HG03457 (cell line): ENCODE data around the gene PTPN20.
"Not testable (repeated sequence)": the region's sequence is repeated elsewhere in the genome, so short reads cannot be mapped to it uniquely, and the experiment has no call there.

Source experiments
- ATAC-seq: cut with Tn5 transposase; IDR thresholded peaks from one replicate; pipeline ENCODE4 v1.9.1; 2021; ENCODE audit warnings: moderate number of reproducible peaks; ENCODE audit not compliant: unreplicated experiment

The PTPN20 gene

GRCh38 chr10:46948687-46949518 lies 37.7 kb downstream of the PTPN20 start:
- not testable (repeated sequence) for ATAC-seq

GRCh38 chr10:46952540-46952939 lies 41.3 kb downstream of the PTPN20 start:
- not testable (repeated sequence) for ATAC-seq

GRCh38 chr10:46960742-46961141 lies 49.5 kb downstream of the PTPN20 start:
- ATAC-seq: not testable (repeated sequence)

DNA sequence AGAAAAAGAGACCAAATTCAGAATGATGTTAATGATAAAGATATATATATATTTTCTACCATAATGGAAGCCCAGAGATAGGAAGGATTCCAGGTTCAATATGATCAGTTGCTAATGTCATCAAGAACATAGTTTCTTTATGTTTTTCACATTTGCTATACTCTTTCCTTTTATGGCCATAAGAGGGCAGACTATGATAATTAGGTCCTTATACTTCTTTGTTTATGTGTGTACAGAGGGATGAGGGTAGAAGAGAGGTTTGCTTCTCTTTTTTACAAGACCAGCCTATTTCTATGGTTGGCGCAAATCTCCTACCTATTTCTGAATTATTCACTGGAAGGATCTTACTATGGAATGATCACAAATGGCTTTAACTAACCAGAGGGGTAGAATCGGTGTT lies 52.1 kb downstream of the PTPN20 start:
- ATAC-seq: not testable (repeated sequence)

GRCh38 chr10:46967013-46967412 lies 55.8 kb downstream of the PTPN20 start:
- not testable (repeated sequence) for ATAC-seq

DNA sequence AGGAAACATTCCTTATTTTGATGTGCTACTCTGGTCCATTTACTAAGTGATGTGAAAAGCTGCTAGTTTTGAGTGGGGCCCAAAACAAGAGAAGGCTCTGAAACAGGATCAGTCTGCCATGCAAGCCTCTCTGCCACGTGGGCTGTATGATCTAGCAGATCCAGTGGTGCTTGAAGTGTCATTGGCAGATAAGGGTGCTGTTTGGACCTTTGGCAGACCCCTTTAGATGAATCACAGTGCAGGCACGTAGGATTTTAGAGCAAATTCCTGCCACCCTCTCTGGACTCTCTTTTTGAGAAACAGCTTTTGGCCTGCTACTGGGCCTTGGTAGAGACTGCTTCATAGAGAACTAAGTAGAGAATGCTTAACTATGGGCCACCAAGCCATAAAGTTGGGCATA lies 69.0 kb downstream of the PTPN20 start:
- ATAC-seq: not testable (repeated sequence)

- peak; percentile 91 for ATAC-seq
These were observed 76.2 kb downstream of the PTPN20 start for GRCh38 chr10:46987233-46987924.

DNA sequence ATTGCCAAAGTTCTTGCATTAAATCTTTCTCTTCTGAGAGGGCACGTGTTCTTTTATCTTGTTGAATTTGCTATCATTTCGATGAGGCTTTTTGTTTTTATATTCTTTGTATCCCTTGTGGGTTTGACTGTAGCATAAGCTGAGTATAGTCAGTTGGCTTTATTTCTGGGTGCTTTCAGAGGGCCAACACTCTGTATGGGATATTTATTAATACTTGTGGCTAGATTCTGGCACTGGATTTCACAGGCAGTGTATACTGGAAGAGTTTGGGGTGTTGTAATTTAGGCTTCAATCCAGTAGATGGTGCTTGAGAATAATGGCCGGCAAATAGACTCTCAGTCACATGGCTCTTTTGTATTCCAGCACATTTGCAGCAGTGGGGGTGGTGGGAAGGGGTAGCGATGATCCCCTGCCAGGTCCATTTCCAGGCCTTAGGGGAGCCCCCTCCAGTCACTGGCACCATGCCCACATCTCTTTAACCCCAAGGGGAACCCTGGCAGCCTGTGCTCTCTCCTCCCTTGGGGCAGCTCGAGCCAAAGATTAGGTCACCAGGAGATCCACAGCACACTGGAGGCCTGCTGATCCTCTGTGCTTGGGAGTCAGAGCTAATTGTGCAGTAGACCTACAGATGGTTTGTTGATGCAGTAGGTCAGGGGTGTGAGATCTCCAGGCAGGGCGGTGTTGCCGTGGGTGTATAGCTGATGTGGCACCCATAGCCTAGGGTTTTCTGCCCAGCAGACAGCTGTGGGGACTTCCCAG lies 81.8 kb downstream of the PTPN20 start:
- ATAC-seq: no peak

- no peak for ATAC-seq
These were observed 84.0 kb downstream of the PTPN20 start for GRCh38 chr10:46995234-46995633.

DNA sequence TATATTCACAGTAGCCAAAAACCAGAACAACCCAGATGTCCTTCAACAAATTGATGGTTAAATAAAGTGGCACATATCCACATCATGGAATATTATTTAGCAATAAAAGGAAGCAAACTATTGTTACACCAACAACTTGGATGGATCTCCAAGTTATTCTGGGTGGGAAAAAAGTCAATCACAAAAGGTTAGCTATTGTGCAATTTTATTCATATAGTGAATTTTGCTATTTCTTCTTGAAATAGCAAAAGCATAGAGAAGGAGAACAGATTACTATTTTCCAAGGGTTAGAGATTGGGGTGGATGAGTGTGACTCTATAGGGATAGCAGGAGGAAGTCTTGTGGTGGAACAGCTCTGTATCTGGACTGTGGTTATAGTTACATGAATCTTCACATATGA lies 87.0 kb downstream of the PTPN20 start:
- no peak for ATAC-seq

GRCh38 chr10:46998595-46998994 lies 87.4 kb downstream of the PTPN20 start:
- ATAC-seq: no peak

GRCh38 chr10:46999217-46999616 lies 88.0 kb downstream of the PTPN20 start:
- ATAC-seq: no peak

GRCh38 chr10:47008769-47009168 lies 97.5 kb downstream of the PTPN20 start:
- no peak for ATAC-seq

DNA sequence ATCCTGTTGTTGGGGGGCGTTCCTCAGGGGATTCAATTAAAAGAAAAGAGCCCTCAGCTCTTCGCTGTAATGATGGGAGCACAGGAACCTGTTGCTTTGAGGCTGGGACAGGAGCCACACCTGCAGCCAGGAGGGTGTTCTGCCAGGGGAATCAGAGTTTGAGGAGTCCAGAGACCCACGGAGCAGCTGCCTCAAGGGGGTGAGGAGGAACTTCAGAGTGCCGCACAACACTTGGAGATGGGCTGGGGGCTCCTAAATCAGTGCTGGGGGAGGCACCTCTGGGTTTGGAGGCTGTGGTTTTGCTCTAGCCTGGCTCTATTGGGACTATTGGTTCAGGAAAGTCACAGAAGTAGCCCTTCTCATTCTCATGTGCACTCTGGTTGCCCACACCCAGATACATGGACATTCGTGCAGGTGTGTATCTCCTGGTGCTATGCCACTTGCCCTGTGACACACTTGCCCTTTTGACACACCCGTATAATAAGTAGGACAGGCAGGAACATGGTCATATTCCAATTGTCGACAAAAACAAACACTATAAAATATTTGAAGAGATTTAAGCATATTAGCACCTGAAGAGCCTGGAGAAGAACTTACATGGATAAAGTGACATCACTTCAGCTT lies 98.1 kb downstream of the PTPN20 start:
- ATAC-seq: no peak

DNA sequence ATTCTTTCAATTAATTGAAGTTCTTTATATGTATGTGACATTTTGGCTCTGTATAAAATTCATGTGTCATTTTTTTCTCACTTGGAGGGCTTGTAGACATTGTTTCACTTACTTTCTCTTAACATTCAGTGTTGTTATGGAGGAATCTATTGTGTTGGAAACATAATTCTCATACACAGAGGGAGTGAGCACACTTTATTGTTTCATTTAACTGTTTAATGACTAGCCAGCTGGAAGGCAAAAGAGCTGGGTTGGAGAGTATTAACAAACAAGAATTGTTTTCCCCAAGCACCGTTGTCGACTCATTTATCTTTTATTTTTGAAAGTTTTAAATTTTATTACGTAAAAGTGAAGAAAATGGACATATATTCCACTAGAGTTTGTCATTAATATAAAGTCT lies 98.8 kb downstream of the PTPN20 start:
- ATAC-seq: no peak

GRCh38 chr10:47012214-47012613 lies 101.0 kb downstream of the PTPN20 start:
- no peak for ATAC-seq

GRCh38 chr10:47013507-47014154 lies 102.4 kb downstream of the PTPN20 start:
- no peak for ATAC-seq

- ATAC-seq: no peak
These were observed 104.2 kb downstream of the PTPN20 start for GRCh38 chr10:47015404-47015803.

GRCh38 chr10:47016564-47016963 lies 105.3 kb downstream of the PTPN20 start:
- ATAC-seq: no peak

DNA sequence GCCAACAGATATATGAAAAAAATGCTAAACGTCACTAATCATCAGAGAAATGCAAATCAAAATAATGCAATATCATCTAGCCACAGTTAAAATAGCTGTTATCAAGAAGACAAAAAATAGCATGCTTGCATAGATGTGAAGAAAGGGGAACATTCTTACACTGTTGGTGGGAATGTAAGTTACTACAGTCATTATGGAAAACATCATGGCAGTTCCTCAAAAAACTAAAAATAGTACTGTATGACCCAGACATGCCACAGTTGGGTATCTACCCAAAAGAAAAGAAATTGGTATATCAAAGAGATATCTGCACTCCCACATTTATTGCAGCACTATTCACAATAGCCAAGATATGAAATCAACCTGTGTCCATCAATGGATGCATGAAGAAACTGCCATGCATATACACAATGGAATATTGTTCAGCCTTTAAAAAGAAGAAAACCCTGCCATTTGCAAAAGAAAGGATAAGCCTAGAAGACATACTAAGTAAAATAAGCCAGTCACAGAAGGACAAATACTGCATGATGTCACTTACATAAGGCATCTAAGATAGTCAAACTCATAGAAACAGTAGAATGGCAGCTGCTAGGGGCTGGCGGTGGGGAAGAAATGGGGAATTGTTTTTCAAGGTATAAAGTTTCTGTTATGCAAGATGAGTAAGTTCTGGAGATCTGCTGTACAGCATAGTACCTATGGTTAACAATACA lies 107.0 kb downstream of the PTPN20 start:
- ATAC-seq: no peak
